ENCODE results near the gene PAM. TPM values are rescaled to one million over a fixed set of nuclear protein-coding genes. Genes with fewer than 3 reads are reported as not detected.
A peak's percentile ranks its signal among the peaks of the same experiment; 100 is the strongest.

Gene PAM
- total RNA-seq, 1 donor from 2014 or later: 171 TPM

- Histone ChIP-seq H3K27me3 (ENCODE audit: low read depth) (no peaks in the 10 kb centered on the region), H3K4me3 (no peak overlapping the region), H3K9me3 (no peaks in the 10 kb centered on the region), H3K27ac (no peak overlapping the region), H3K4me1 (peaks cover 25% of the 10 kb centered on the region), H3K36me3 (no peaks in the 10 kb centered on the region)
- intact Hi-C loops (cut with DNase I): no loop called here
- DNase-seq (no peak), ATAC-seq (no peak)
- TF ChIP-seq, protein P1, sequence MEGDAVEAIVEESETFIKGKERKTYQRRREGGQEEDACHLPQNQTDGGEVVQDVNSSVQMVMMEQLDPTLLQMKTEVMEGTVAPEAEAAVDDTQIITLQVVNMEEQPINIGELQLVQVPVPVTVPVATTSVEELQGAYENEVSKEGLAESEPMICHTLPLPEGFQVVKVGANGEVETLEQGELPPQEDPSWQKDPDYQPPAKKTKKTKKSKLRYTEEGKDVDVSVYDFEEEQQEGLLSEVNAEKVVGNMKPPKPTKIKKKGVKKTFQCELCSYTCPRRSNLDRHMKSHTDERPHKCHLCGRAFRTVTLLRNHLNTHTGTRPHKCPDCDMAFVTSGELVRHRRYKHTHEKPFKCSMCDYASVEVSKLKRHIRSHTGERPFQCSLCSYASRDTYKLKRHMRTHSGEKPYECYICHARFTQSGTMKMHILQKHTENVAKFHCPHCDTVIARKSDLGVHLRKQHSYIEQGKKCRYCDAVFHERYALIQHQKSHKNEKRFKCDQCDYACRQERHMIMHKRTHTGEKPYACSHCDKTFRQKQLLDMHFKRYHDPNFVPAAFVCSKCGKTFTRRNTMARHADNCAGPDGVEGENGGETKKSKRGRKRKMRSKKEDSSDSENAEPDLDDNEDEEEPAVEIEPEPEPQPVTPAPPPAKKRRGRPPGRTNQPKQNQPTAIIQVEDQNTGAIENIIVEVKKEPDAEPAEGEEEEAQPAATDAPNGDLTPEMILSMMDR (IDR thresholded peaks at IDR 0.05): no peak
These were observed 45.3 kb downstream of the PAM start for GRCh38 chr5:102800427-102800826.

DNA sequence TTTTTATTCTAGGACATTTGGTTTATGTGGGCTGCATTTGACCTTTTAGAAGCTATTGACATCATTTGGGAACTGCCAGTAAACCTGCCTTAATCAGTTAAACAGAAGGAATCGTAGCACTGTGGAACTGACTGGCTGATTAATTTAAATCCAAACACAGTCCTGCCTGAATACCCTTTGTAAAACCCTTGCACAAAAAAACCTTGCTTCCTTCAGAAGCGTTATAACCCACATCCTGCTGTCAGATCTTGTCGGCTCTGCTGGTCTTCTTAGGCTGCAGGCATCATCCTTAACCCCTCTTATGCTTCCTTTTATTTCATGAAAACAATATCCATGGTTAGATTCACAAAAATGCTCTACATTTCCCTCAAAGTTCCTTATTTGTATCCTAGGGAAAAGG is 46.3 kb downstream of the PAM start:
- ATAC-seq: peak in 1 of 2 donors; percentile 31
- DNase-seq: no peak
- no peaks in the 10 kb centered on the region for H3K36me3 ChIP-seq
- peaks cover 25% of the 10 kb centered on the region for H3K4me1 ChIP-seq
- H3K4me3 ChIP-seq: no peak overlapping the region
- intact Hi-C loops (cut with DNase I): no loop called here
- no peak overlapping the region for H3K27ac ChIP-seq
- no peaks in the 10 kb centered on the region for H3K9me3 ChIP-seq
- H3K27me3 ChIP-seq (ENCODE audit: low read depth): no peaks in the 10 kb centered on the region
- TF ChIP-seq, protein P1 (IDR thresholded peaks at IDR 0.05): no peak

- Histone ChIP-seq H3K9me3 (no peaks in the 10 kb centered on the region), H3K36me3 (no peaks in the 10 kb centered on the region), H3K27ac (no peak overlapping the region), H3K27me3 (ENCODE audit: low read depth) (no peaks in the 10 kb centered on the region), H3K4me3 (no peak overlapping the region), H3K4me1 (peaks cover 32% of the 10 kb centered on the region)
- DNase-seq (no peak), ATAC-seq (no peak)
- intact Hi-C loops (cut with DNase I): no loop called here
- TF ChIP-seq, protein P1 (IDR thresholded peaks at IDR 0.05): no peak
These were observed 47.8 kb downstream of the PAM start for GRCh38 chr5:102802708-102803458.

- intact Hi-C loops (cut with DNase I): no loop called here
- peaks cover 16% of the 10 kb centered on the region for H3K4me1 ChIP-seq
- no peak overlapping the region for H3K27ac ChIP-seq
- peak in 1 of 2 donors; percentile 40 for ATAC-seq
- no peaks in the 10 kb centered on the region for H3K36me3 ChIP-seq
- H3K4me3 ChIP-seq: no peak overlapping the region
- no peak for DNase-seq
- H3K9me3 ChIP-seq: no peaks in the 10 kb centered on the region
- TF ChIP-seq, protein P1 (IDR thresholded peaks at IDR 0.05): no peak
- H3K27me3 ChIP-seq (ENCODE audit: low read depth): no peaks in the 10 kb centered on the region
These were observed 52.9 kb downstream of the PAM start for GRCh38 chr5:102807878-102808502.

DNA sequence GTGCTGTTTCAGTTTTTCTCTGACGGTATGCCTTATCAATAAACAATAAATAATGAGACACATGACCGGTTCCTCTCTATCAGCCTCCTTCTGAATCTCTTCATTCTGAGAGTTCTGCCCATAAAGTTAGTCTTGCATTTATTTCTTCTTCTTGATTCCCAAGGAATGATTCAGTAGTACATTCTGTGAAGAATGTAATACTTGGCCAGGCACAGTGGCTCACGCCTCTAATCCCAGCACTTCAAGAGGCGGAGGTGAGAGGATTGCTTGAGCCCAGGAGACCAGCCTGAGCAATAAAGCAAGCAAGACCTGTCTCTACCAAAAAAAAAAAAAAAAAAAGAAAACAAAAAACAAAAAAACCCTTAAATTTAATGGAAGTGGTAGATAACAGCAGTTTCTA is 53.9 kb downstream of the PAM start:
- peaks cover 16% of the 10 kb centered on the region for H3K4me1 ChIP-seq
- H3K27ac ChIP-seq: no peak overlapping the region
- H3K4me3 ChIP-seq: no peak overlapping the region
- H3K27me3 ChIP-seq (ENCODE audit: low read depth): no peaks in the 10 kb centered on the region
- DNase-seq: no peak
- intact Hi-C loops (cut with DNase I): no loop called here
- no peaks in the 10 kb centered on the region for H3K9me3 ChIP-seq
- peak; percentile 76 to 94 for ATAC-seq
- H3K36me3 ChIP-seq: no peaks in the 10 kb centered on the region
- TF ChIP-seq, protein P1 (IDR thresholded peaks at IDR 0.05): no peak

Measured in lower lobe of right lung (tissue), 2 donors.